ENCODE measurements around the gene DUSP5.
A peak's percentile ranks its signal among the peaks of the same experiment; 100 is the strongest.
"Not testable (repeated sequence)": the region's sequence is repeated elsewhere in the genome, so short reads cannot be mapped to it uniquely, and the experiment has no call there.

DUSP5 gene, protein sequence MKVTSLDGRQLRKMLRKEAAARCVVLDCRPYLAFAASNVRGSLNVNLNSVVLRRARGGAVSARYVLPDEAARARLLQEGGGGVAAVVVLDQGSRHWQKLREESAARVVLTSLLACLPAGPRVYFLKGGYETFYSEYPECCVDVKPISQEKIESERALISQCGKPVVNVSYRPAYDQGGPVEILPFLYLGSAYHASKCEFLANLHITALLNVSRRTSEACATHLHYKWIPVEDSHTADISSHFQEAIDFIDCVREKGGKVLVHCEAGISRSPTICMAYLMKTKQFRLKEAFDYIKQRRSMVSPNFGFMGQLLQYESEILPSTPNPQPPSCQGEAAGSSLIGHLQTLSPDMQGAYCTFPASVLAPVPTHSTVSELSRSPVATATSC

DNA sequence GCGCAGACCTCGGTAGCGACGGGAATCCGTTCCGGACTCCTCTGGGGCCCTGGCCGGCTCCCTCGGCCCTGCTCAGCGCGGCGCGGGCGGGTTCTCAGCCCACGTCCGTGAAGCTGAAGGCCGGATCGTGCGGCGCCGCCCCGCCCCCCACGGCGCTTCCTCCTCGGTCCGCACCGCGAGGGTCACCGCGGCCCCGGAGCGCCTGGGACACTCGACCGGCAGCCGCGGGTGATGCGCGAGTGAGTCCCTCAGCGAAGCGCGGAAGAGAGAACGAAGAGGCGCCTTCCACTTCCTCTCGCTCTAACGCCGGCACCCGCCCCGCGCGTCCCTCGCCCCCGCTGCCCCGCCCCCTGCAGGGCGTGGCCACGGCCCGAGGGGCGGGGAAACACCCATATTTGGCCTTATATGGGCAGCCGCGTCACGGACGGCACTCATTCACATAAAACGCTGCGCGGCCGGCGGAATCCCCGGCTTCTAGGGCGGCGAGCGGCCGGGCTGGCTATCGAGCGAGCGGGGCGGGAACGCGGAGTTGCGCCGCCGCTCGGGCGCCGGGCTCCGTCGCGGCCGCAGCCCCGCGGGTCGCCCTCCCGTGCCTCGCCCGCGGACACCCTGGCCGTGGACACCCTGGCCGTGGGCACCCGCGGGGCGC is at the start of gene DUSP5:
Gene DUSP5 (plus strand): TSS at position 470 of the 649 bp plus-strand sequence. CDS start 215 bp downstream, outside the sequence.
- DNase-seq = peak; percentile 97

DNA sequence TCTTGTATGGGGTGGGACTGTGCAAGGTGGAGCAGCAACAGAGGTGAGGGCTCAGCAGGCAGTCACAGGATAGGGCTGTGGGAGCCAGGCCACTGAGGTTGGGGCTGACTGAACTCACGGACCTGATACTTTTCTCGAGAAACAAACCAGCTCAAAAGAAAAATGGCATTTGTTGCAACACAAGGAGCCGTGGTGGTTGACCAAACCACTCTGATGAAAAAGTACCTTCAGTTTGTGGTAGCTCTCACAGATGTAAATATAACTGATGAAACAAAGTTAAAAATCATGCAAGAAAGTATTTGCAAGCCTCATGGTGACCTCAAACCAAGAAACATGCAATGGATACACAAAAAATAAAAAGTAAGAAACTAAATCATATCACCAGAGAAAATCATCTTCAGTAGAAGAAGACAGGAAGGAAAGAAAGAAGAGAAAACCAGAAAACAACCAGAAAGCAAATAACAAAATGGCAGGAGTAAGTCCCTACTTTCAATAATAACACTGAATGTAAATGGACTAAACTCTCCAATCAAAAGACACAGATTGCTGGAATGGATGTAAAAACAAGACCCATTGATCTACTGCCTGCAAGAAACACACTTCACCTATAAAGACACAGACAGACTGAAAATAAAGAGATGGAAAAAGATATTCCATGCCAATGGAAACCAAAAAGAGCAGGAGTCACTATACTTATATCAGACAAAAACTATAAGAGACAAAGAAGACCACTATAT is 48.9 kb upstream of the DUSP5 start:
- no peak for DNase-seq

DNA sequence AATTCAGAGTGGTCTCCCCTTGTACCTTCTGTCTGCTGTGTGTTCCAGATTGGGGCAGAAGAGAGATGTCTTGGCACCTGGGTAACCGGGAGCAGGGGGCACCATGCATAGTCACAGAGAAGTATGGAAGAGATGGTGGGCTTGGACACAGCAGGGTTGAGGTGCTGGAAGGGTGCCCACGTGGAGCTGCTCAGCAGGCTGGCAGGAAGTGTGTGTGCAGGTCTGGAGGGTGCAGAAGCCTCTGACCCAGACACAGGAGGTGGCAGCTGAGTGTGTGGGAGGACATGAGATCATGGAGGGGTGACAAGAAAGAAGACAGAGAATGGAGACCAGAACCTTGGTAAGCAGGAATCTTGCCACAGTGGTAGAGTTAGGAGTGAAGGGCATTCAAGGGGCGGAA is 42.3 kb upstream of the DUSP5 start:
- DNase-seq = no peak

DNA sequence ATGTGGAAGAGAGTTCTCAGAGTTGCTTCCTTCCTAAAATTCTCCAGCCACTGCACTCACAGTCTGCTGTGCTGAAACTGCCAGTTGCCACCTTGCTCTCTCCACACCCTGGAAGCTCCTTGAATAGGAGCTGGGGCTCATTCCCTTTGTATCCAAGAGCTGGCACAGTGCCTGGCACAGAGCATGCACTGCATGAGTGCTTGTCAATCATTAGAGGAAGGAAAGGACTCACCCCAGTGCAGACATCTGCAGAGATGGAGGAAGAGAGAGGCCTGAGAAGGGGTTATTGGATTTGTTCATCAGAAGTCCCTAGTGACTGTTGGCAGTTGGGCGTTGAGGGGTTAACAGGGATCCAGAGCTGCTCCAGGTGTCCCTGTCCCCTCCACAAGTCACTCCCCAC is 41.7 kb upstream of the DUSP5 start:
- DNase-seq = no peak

DNA sequence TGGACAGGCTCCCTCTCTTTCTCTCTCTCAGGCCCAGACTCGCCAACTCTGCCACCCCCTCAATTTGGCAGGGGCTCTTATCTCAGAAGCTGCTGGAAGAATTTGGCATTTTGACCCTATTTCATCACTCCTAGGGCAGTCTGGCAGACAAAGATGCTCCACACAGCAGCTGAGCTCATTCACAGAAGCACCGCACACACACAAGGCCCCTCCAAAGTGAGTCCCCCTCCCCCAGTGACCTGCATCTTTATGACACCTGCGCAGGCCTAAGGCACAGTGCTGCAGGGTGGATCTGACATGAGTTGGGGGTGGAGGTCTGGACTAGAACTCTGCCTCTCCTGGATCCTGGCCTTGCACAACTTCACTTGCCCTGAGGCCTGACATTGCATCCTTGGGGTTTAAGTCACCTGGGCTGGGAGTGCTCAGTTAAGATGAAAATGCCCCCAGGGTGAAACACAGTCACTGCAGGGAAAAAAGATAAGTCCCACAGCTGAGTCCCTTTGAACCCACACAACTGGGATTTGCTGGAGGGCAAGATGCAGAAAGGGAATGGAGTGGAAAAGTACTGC is 41.1 kb upstream of the DUSP5 start:
- DNase-seq = no peak

DNA sequence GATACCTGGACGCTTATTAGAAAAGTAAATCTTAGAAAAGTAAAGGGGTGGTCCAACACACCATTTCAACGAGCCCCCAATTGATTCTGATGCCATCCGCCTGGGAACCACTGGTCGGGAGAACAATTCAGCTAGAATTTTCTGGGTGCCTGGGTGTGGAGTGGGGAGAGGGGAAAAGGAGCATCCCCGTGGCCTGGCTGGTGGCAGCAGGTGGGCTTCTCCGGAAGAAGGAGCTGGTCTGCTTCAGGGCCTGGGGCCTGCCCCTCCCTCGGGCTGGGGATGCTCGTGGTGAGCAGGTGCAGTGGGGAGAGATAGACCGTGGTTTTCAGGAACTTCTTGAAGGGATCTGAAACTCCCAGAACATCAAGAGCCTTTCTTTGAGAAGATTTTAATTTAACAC is 39.9 kb upstream of the DUSP5 start:
- DNase-seq = no peak

DNA sequence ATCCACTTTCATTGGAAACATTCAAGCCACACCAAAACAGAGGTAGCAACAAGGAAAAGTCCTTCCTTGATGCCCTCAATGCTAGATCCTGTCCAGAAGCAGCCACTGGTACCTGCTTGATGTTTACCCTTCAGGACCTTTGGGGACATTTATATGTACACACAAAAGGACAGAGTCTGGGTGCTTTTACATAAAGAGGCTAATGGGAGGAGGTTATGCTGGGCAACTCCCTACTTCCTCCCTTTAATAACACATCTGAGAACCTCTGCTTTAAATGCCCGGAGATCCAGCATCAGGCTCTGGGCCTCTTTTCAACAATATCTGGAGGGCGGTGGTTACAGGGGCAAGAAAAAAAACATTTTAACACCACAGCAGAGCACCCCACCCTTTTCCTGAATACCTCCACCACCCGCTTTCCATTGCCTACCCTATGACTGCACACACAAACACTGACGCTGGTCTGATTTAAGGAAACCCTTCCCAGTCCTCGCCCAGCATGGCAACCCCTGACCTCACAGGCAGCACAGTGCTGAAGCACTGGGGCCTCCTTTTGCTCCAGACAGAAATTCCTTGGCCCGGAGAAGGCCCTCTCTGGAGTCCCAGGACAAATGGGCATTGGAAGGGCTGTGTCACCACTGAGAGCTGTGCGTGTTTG is 39.3 kb upstream of the DUSP5 start:
- DNase-seq = peak; percentile 28

DNA sequence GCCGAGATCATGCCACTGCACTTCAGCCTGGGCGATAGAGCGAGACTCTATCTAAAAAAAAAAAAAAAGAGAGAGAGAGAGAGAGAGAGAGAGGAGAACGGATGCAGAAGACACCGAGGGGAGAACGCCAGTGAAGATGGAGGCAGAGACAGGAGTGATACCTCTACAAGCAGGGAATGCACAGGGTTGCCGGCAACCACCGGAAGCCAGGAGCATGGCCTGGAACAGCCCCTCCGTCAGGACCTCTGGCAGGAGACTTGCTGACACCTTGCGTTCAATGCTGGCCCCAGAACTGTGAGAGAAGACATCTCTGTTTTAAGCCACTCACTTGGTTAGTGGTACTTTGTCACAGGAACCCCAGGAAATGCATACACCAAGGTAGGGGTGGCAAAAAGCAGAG is 38.1 kb upstream of the DUSP5 start:
- DNase-seq = no peak

DNA sequence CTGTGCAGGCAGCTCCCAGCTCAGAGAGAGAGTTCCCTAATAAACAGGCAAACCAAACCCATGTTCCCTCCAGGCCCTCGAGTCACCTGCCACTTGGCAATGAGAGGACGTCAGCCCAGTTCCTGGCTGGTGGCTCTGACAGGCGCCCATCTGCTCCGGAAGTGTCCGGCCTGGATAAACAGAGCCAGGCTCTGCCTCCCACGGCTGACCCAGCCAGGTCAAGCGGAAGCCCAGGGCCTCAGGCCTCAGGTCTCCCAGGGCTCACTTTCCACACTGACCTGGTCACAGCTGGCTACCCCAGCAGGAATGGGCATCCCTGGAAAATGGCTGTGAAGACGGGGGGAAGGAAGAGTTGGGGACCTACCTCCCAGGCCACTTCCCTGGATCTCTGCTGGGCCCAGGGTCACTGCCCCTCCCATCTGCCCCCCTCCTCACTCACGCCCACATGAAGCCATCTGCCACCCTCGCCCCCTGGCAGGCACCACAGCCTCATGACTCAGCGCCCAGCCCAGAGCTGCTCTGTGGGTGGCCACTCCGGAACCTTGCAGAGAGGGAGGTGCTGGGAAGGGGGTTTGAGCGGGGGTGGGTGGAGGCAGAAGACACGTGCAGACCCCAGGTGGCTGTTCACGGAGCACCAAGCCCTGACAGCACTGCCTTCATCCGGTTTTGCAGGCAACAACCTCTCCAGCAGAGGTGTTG is 37.4 kb upstream of the DUSP5 start:
- DNase-seq = peak; percentile 42

DNA sequence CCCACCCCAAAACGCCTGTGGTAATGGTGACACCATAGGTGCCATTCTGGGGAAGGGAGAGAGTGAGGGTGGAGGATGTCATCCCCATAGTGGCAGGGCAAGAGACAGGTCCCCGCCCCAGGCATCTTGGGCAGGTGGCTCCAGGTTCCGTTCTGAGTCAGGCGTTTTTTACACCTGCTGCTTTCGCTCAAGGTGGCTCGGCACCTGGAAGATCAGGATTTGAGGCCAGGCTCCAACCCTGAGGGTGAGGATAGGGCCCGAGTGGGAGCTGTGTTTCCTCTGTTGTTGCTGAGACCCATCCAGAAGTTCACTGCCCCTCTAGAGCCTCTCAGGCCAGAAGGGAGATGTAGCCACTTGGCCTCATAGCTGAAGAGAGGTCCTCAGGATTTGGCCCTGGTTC is 36.6 kb upstream of the DUSP5 start:
- DNase-seq = no peak

DNA sequence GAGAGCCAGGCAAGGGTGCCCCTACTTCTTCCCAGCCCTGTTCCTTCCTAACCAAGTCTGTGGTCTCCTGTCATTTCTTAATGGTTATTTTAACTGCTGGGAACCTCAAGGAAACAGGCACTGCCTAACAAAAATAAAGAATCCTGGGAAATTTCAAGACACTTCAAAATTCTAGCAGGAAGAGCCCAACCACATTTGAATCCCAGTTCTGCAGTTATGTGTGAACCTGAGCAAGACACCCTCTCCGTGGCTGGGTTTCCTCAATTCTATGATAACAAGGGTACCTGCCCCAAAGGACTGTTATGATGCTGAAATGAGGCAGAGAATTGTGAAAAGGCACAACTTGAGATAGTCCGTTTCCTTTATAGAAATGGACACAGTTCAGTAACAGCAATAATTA is 36.2 kb upstream of the DUSP5 start:
- DNase-seq = no peak

DNA sequence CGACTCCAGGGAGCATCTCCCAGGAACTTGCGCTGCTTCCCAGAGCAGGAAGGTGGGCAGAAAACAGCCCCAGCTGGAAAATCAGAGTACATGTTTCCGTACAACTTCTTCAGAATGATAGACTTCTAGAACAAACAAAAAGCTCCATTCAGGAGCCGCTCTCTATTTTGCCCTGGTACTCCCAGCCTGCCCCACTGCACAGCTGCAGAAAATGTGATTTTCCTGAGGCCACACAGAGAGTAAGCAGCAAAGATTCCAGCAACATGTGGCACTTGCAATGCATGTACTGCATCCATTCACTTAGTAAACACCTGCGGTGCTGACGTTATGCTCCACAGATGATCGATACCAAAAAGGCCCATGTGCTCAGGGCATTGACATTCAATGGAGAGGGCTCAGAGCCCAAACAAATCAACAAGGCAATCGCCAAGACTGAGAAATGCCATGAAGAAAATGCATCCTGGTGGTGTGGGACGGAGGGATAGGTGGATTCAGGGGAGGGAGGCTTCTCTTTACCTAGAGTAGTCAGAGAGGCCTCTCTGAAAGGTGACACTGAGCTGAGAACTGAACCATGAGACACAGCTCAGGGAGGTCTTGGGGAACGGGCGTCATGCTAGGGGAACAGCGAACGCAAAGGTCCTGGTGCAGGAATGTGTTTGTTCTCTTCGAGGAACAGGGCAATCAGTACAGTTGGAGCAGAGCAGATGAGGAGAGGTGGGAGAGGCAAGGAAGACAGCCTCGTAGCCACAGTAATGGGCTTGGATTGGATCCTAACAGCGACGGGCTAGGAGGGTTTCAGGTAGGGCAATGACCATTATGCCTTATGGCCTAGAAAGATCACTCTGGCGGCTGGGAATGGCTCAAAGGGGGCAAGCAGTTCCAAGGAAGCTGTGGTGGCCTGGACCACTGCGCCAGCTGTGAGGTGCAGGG is 35.3 kb upstream of the DUSP5 start:
- DNase-seq = no peak

DNA sequence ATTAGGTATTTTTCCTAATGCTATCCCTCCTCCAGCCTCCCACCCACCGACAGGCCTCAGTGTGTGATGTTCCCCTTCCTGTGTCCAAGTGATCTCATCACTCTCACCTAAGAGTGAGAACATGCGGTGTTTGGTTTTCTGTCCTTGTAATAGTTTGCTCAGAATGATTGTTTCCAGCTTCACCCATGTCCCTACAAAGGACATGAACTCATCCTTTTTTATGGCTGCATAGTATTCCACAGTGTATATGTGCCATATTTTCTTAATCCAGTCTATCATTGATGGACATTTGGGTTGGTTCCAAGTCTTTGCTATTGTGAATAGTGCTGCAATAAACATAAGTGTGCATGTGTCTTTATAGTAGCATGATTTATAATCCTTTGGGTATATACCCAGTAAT is 29.4 kb upstream of the DUSP5 start:
- not testable (repeated sequence) for DNase-seq

DNA sequence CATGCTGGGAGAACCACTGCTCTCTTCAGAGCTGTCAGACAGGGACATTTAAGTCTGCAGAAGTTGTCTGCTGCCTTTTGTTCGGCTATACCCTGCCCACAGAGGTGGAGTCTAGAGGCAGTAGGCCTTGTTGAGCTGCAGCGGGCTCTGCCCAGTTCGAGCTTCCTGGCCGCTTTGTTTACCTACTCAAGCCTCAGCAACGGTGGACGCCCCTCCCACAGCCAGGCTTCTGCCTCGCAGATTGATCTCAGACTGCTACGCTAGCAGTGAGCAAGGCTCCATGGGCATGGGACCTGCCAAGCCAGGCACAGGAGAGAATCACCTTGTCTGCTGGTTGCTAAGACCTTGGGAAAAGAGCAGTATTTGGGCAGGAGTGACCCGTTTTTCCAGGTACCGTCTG is 27.2 kb upstream of the DUSP5 start:
- not testable (repeated sequence) for DNase-seq

DNA sequence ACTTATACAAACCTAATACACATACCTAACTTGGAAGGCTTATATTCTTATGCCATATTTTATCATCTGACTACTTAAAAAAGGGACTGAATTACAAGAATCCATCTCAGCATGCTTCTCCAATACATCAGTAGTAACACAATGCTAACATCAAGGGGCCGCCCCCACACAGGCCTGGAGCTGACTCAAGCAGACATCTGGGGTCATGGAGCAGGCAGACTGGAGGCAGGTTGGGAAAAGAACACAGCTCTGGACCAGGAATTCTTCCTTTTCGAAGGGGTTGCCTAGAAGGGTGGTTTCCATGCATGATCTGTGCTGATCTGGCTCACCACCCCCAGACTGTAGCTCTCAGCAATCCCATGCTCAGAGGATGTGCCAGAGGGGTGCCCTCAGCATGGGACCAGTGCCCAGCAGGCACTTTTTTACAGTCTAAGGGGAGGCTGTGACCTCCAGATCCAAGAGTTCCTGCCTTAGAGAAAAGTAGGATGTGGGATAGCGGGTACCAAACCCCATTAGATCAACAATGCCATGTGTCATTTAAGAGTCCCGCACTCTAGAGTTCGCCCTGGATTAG is 26.1 kb upstream of the DUSP5 start:
- no peak for DNase-seq

DNA sequence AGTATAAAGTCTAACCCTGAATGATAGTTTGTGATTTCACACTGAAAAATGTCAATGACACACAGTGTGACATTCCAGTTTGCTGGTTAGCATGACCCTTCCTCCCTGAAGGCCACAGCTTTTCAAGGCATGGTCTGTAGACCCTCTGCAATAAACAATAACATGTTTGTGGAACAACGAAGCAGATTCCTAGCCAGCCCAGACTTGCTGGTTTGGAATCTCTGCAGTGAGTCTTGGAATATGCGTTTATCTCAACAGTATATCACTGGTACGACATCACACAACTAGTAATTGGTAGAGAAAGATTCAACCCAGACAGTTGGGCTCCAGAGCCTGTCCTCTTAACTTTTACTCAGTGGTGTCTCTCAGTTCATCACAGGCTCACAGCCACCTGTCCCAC is 23.7 kb upstream of the DUSP5 start:
- DNase-seq = no peak

DNA sequence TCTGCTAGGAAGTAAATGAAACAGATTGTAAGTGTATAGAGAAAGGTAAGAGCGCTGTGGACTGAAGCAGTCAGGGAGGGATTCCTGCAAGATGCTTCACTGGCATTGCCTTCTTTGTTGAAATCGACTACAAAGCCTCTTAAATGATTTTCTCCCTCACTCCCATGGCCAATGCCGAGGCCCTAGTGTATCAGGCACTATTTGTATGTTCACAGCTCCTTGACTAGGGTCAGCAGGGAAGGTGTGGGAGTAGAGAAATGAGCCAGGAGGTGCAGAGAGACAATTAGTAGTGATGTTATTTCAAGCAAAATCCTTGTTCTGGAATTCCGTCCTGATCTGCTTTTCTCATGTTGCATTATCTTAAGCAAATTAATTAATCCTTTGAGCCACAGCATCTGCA is 22.9 kb upstream of the DUSP5 start:
- no peak for DNase-seq

DNA sequence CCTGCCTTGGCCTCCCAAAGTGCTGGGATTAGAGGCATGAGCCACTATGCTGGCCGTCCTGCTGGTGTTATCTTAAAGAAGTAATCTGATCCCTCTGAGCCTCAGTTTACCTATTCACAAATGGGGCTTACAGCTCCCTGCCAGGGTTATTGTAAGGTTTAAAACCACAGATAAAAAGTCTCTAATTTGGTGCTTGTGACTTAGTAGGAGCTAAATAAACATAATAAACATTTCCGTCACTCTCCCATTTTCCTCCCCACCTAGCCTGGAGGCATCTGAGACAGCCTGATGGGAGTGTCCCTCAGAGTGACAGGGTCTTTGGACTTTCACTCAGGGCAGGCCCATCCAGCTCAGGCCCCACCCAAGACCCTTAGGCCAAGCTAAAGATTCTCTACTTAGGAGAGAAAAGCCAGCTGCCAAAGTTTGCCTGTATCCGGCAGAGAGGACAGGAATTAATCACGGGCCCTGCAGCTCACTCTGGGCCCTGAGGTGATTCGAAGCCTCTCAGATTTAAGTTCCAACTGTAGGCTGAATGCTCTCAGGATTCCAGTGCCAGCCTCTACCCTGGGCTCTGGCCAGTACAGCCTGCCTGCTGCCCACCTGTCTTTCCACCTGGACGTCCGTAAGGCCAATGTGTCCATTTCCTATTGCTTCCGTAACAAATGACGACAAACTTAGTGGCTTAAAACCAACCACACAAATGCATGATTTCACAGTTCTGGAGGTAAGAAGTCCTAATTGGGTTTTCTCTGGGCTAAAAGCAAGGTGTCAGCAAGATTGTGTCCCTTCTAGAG is 21.8 kb upstream of the DUSP5 start:
- DNase-seq = no peak

DNA sequence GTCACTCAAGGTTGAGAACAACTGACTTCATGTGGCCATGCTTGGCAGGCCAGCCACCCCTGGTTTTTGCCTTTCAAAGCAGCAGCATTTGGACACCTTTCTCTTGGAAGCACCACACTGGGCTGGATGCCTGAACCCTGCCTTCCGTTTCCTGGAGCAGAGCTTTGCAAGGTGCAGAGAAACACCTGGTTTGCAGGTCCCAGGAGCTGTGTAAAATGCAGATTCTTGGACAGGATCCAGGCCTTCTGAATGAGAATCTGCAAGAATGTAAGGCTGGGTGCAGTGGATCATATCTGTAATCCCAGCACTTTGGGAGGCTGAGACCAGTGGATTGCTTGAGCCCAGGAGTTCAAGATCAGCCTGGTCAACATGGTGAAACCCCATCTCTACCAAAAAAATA is 18.0 kb upstream of the DUSP5 start:
- no peak for DNase-seq

DNA sequence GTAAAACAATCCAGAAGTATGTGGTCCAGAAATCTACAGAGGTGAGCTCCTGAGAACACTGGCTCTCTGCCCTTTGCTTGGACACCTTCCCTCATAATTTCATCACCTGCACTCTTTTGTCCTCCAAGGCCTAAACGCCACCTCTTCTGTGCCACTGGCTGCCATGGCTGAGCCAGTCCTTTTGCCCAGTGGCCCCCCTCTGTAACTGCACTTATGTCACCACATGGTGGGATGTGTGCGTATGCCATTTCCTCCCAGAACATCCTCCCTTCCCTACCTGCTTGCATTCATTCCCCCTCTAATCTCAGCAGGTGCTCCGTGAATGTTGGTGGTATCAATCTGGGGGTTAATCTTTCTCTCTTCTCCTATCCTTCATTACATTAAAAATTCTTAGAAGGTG is 17.3 kb upstream of the DUSP5 start:
- DNase-seq = no peak

Data from CD4-positive, alpha-beta T cell treated with Interleukin-10 for 1 hour (primary cell).